ENCODE measurements around the gene RPL12.

- TF ChIP-seq TAF1 (IDR thresholded peaks at IDR 0.05; ENCODE audit: borderline replicate concordance, low read depth, low read length) (no peak), POLR2A (IDR thresholded peaks at IDR 0.05; ENCODE audit: low read depth, low read length) (no peak)
Observed at GRCh38 chr9:127407492-127407843, 43.7 kb downstream of the RPL12 start.
